Ovary (tissue), 3 donors: ENCODE data around the gene STARD5.

Source experiments
- POLR2A ChIP-seq: fragments of 450-650 bp; IDR thresholded peaks from one replicate; pipeline ENCODE4 v1.6.1; 2017; ENCODE audit warnings: antibody characterized with exemption, mild to moderate bottlenecking, moderate library complexity
- TF ChIP-seq, protein P1 (sequence below), 3 donors: fragments of 450-650 bp in 2 of 3; fragments of 200-600 bp in 1 of 3; IDR thresholded peaks; one replicate each; pipeline versions ENCODE4 v1.5.1 to v1.8.0; 2016 to 2022; ENCODE audit warnings: antibody characterized with exemption in 3 of 3, mild to moderate bottlenecking in 1 of 3
- donor health status: DM: no; HTN: no; CAD: no.

DNA sequence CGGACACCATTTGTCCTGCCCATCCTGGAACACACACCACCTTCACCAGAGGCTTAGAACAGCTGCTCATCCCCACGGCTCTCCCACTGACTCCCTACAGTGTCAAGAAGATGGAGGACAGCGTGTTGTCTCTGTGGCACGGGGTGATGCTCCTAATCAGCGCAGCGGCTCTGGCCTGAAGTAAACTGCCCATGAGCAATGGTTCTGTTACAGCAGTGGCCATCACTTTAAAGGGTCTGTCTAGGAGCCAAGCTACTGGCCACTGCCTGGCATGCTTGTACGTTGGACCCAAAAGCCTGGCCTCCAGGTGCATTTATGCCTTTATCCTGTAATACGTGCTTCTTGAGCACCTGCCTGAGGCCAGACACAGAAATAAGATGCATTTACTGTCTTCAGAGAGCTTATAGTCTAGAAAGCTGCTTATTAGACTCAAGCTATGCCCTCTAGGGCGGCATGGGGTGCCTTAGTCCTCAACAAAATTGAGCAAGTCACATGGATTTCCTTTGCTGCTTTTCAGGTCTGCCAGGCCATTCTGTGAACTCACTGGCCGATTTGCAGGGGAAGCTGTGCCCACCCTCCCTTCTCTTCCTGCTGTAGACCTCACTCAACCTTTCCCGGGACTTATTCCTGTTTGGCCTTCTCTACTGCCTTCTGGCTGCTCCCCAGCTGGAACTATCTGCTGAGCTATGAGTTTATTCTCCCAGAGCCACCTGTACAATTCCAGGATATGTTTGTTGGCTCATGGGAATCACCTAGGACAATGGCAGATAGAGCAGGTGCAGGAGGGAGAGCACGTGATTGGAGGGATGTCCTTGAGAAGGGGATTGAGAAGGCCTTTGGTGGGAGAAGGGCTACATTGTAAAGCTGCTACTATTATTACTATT is 51.9 kb downstream of the STARD5 start:
- TF ChIP-seq, protein P1, sequence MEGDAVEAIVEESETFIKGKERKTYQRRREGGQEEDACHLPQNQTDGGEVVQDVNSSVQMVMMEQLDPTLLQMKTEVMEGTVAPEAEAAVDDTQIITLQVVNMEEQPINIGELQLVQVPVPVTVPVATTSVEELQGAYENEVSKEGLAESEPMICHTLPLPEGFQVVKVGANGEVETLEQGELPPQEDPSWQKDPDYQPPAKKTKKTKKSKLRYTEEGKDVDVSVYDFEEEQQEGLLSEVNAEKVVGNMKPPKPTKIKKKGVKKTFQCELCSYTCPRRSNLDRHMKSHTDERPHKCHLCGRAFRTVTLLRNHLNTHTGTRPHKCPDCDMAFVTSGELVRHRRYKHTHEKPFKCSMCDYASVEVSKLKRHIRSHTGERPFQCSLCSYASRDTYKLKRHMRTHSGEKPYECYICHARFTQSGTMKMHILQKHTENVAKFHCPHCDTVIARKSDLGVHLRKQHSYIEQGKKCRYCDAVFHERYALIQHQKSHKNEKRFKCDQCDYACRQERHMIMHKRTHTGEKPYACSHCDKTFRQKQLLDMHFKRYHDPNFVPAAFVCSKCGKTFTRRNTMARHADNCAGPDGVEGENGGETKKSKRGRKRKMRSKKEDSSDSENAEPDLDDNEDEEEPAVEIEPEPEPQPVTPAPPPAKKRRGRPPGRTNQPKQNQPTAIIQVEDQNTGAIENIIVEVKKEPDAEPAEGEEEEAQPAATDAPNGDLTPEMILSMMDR (IDR thresholded peaks at IDR 0.05), result no peak
- TF ChIP-seq POLR2A, result no peak
